Activated T-cell treated with anti-CD3 and anti-CD28 coated beads, Interleukin-2, amount 50 U/mL, for 1 hour (primary cell): ENCODE measurements around the gene AGXT.
"Not testable (repeated sequence)": the region's sequence is repeated elsewhere in the genome, so short reads cannot be mapped to it uniquely, and the experiment has no call there.

Experiments used
- DNase-seq: peaks from one replicate; pipeline ENCODE4 v3.0.0-alpha.2; 2020

Gene AGXT

DNA sequence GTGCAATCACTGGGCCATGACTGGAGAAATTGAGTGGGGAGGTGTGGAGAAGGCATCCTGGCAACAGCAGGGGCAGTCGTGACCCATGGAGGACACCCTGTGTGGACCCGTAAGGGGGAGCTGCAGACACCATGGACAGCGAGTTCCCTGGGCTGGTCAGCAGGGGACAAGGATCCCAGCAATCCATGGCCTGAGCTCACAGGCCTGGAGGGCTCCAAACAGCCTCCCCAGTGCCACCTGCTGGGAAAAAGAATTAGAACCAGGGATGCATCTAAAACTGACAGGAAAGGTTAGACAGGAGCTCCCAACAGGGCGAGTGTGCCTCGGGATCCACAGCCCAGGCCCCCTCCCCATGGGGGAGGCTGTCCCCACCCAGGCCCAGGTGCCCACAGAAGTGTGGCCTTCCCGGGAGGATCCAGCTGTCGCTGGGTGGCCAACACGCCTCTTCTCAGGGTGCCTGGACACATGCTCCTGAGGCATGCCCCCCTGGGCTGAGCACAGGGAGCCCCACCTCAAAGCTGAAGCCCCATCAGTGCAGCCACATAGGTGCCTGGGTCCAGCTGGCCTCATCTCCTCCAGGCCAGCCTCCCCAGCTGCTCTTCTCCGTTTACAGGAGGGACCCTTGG is 28.1 kb upstream of the AGXT start:
- no peak for DNase-seq

DNA sequence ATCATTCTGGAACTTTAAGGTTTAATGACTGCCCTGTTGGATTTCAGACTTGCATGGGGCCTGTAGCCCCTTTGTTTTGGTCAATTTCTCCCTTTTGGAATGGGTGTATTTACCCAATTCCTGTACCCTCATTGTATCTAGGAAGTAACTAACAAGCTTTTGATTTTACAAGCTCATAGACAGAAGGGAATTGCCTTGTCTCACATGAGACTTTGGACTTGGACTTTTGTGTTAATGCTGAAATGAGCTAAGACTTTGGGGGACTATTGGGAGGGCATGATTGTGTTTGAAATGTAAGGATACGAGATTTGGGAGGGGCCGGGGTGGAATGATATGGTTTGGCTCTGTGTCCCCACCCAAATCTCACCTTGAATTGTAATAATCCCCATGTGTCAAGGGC is 22.3 kb upstream of the AGXT start:
- not testable (repeated sequence) for DNase-seq

DNA sequence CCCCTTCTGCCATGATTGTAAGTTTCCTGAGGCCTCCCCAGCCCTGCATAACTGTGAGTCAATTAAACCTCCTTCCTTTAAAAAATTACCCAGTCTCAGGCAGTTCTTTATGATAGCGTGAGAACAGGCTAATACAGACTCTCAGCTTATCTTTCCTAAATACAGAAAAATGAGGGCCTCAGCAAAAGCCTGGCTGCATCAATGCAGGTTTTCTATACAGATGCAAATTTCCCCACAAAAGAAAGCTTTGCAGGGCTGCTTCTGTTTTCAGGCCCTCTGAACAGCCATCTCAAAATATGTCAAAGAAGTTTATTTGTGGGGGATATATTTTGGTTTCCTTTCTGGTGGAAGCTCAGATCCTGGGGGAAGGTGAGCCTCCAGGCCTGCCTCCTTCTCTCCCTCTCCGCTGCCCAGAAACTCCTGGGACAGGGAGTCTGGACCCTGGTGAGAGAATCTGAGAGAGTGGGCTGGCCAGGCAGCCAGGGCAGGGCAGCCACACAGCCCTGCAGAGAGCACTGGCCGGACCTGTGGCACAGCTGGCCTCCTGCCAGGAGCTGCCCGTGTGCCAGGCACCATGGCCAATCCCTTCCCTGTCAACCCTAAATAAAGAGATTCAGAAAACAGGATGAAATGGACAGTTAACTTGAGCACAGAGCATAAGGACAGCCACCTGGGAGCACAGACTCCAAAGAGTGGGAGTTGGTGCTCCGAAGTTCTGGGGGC is 21.6 kb upstream of the AGXT start:
- DNase-seq: no peak

DNA sequence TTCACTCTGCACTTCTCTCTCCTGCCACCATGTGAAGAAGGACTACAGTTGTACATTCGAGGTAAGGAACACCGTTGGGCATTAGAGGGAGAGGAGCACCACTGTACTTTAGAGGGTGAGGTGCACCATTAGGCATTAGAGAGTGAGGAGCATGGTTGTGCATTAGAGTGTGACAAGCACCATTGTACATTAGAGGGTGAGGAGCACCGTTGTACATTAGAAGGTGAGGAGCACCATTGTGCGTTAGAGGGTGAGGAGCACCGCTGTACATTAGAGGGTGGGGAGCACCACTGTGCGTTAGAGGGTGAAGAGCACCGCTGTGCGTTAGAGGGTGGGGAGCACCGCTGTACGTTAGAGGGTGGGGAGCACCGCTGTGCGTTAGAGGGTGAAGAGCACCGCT is 20.8 kb upstream of the AGXT start:
- no peak for DNase-seq

DNA sequence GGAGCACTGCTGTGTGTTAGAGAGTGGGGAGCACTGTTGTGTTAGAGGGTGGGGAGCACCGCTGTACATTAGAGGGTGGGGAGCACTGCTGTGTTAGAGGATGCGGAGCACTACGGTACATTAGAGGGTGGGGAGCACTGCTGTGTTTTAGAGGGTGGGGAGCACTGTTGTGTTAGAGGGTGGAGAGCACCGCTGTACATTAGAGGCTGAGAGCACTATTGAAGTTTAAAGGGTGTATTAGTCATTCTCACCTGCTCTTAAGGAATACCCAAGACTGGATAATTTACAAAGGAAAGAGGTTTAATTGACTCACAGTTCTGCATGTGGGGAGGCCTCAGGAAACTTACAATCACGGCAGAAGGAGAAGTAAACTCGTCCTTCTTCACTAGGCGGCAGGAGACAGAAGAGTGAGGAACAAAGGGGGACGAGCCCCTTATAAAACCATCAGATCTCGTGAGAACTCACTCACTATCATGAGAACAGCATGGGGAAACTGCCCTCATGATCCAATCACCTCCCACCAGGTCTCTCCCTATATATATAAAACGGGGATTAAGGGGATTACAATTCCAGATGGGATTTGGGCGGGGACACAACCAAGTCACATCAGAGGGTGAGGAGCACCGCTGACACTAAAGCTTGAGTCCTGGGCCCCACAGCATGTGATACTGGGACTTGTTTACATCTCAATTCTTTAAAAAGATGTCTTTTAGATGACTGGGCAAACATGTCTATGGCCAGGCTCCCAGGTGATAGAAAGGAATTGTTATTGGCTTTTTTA is 19.5 kb upstream of the AGXT start:
- DNase-seq: no peak

DNA sequence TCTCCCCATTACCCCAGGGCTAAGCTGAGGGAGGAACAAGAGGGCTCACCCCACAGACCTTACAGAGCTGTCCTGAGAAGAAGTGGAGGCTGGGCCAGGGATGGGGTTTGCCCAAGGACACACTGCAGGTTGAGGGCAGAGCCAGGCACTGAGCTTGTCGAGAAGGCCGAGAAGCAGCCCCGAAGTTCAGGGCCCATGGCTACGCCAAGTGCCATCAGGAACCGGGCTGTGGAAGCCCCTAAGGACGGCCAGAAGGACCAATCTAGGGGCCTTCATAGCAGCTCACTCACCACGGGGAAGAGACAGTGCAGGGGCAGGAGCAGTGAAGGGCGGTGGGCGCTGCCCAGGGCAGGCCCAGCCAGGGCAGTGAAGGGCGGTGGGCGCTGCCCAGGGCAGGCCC is 18.6 kb upstream of the AGXT start:
- DNase-seq: no peak

DNA sequence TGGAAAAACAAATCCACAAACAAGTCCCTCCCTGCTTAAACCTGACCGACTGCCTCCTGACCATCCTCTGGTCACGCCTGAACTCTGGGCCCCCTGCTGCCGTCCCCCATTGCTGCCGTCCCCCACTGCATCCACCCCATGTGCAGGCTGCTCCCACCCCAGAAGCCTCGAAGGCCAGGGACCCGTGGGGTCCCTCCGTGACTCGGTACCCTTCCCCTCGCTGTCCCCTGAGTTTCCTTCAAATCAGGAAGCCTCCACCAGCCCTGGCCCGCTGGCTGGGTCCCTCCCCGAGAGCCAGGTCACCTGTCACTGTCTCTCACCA is 17.9 kb upstream of the AGXT start:
- no peak for DNase-seq

DNA sequence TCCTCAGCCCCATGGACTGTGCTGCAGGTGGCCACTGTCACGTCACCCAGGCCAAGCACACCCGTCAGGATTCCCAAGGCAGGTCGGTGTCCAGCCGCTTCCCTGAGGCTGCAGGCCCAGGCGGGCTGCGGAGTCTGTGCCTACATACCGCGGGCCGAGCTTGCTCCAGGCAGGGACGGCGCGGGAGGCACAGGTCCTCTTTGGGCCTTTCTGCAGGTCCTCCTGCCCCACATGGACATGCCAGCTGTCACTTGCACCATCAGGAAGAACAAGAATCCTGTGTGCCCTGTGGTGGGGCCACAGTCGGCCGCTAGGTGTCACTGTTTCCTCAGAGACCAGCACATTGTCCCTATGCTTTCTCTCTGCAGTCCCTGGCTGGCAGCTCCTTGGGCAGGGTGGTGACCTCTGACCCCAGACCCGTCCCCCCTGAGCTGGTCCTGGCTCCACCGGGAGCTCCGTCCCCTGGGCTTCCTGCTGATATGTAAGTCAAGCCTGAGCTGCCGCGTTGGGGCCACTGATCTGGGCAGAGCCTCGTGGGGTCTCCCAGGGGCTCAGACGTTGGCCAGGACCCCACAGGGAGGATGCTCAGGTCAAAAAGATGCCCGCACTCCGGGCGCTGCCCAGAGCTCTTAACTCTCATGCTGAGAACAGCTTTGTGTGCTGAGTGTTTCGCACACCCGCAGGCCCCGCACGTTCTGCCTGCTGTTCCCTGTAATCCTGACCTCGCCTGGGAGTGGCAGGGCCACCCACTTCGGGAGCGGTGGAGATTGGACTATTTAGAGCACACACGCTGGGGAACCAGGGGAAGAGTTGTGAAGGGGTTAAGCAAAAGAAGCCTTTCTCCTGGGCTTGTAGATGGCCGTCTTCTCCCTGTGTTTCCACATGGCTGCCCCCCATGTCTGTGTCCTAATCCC is 17.3 kb upstream of the AGXT start:
- peak; percentile 87 for DNase-seq

DNA sequence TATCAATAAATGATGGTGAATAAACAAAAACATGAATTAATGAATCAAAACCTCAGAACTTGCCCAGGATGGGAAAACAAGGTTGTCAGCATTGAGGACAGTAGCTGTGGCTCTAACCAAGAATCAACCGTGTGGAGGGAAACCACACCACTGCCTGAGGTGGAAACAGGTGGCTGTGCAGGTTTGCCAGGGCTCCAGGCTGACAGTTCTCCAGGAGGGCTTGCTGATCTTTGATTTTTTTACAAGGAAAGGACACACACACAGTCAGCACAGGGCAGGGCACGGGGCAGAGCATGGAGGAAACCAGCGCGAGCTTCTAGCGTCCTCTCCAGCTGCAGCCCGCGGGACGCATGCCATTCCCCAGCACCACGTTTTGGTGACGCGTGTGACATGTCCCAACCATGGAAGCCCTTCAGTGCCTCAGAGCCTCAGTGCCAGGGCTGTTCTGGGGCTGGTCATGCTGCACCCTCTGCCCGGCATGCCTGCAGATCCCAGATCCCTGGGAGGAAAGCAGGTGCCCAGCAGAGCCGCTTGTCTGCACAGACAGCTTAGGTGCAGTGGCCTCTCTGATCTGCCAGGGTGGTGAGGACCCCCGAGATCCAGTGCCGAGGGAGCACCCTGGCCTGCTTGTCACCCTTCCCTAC is 15.8 kb upstream of the AGXT start:
- peak; percentile 5 for DNase-seq

DNA sequence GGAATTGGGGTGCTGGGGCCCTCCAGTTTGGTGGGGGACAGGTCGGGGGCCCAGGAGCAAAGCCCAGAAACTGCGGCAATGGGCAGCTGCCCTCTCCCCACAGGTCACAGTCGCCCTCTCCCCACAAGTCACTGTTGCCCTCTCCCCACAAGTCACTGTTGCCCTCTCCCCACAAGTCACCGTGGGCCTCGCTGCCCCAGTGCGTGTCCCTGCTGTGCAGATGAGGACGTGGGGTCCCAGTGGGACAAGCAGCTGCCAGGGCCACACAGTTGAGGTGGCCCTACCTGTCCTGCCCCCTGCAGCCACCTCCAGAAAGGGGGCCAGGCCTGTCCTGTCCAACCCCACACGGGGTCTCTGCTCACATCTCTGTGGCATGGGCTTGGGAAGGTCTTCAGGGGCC is 13.0 kb upstream of the AGXT start:
- DNase-seq: peak; percentile 14

DNA sequence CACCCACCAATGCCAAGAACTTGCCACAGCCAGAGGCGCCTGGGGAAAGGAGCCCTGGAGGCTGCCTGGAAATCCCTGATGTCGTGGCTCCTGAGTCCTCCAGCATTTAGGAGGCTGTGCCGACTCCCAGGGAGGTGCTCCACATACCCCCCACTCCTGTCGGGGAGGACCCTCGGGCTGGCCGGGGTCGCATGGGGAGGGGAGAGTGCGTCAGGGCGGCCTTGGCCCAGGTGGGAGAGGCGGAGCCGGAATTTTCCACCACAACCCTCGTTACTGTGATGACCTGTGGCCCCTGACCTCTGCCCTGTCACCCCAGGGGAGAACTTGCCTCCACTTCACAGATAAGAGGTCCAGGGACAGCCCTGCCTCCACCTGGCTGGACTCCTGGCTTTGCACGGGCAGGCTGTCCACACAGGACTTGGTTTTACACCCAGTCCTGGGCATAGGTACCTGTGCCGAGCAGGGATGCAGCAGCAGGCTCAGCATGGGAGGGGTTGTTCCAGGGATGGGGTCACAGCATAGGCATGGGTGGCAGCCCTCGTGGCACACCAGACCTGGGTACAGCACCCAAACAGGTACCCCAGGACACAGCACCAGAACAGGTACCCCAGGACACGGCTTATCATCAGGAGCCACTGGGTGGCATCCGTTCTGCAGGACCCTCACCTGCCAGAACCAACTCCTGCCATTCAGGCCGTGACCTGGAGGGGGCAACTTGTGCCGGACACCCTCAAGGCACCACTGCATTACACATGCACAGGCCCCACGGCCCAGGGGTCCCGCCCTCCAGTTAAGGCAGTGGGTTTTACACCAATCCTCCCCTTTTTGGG is 12.3 kb upstream of the AGXT start:
- DNase-seq: peak; percentile 5

DNA sequence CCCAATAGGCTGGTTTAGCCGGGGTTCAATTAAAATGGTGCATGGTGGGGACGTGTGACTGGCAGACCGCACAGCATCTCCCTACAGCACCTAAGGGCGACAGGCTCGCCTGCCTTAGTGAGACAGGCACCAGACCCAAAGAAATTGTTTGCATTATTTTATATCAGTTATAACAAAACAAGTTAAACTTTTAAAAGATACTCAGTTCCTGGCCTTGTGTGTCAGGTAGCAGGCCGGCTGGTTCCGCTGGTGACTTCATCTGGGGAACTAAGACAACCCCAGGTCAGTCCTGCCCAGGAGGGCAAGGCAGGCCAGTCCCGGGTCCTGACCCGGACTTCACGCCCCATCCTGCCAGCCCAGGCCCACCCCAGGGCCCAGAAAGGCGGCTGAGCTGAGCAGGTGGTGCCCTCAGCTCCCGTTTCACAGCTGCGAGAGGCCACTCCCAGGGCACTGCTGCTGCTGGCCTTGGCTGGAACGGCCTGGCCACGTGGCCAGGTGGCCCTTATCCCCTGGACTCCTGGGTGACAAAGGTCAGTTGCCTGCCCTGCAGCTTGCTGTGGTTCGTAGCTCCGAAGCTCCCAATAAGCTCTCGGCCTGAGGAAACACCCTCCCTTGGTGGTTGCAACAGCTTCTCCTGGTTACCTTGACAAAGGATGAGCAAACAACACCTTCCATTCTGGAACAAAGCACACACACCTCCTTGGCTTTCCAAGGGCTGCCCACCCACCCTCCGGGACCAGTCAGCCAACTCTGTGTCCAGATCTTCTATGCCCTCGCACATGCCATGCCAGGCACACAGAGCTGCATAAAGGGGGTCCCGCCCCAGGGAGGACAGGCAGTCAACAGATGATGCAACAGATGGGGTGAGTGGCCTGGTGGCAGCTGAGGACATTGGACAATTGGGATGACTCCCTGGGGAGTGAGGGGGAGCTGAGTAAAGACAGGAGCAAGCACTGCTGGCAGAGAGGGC is 11.3 kb upstream of the AGXT start:
- no peak for DNase-seq

DNA sequence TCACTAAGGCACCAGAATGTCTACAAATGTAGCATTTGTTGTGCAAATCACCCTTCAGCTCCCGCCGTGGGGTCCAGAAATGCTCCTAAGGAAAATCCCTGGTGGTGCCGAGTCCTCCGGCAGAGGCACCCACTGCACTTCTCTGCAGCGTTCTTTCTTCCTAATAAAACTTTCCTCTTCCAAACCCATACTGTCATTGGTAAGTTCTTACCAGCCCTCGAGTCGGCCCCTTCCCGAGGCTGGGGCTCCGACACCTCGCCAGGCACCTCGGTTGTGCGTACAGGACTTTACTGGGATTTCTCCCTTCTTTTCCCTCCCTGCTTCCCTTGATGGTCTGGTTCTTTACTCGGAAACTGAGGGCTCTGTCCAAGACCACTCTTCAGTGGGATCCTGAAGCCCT is 10.3 kb upstream of the AGXT start:
- DNase-seq: no peak

DNA sequence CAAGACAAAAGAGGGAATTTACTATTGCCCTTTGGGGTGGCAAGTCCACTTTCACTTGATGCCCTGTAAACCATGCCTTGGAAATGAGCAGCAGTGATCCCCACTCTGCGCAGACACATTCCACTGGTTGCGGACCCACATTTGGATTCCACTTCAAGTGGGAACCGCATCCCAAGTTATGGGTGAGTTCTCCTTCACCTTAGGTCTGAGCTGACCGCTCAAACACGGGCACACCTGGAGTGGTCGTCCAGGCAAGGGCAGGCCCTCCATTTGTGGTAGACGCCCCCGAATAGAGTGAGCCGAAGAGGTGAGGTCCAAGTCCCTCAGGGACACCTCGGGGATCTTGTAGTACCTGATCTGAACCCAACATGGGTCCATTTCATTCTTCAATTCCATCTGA is 9.8 kb upstream of the AGXT start:
- DNase-seq: no peak

DNA sequence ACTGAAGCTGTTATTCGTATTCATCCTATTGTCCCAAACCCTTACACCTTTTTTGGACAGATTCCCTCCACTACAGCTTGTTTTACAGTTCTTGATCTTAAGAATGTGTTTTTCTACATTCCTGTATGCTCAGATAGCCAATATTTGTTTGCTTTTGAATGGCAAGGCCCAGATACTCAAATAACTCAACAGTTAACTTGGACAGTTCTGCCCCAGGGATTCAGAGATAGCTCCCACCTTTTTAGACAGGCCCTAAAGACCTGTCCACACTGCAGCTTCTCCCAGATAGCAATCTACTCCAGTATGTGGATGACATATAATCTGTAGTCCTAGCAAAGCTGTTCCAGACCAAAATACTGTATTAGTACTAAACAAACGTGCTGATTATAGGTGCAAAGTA is 7.1 kb upstream of the AGXT start:
- no peak for DNase-seq

DNA sequence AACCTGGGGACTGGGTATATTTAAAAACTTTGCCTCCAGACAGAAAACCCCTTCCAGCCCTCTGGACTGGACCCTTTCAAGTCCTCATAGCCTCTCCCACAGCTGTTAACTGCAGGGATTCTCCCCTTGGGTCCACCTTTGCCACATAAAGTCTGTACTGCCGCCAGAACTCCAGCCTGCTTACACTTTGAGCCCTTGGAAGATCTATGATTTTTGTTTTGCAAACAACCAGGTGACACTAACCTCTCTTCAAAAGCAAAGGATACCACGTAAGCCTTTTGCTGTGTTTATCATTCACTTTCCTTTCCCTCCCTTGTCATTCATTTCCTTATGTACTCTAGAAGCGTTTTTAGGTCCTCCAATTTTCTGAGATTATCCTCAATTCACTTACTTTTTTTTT is 4.1 kb upstream of the AGXT start:
- no peak for DNase-seq

DNA sequence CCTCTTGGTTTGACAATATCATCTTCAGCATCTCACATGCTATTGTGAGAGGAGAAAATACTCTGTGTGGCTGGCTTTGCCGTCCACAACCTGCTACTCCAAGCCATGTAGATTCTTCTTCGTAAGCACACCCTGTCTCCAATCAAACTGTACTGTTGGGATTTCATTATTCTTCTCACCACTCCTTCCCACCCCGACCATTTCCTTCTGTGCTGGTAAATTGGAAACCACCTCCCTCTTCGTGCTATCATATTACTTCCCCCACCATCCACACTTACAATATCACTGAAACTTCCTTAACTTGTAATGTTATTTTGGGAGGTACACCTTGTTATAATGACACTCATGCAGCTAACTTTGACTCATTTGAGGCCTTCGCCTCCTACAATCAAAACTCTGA is 3.2 kb upstream of the AGXT start:
- no peak for DNase-seq

DNA sequence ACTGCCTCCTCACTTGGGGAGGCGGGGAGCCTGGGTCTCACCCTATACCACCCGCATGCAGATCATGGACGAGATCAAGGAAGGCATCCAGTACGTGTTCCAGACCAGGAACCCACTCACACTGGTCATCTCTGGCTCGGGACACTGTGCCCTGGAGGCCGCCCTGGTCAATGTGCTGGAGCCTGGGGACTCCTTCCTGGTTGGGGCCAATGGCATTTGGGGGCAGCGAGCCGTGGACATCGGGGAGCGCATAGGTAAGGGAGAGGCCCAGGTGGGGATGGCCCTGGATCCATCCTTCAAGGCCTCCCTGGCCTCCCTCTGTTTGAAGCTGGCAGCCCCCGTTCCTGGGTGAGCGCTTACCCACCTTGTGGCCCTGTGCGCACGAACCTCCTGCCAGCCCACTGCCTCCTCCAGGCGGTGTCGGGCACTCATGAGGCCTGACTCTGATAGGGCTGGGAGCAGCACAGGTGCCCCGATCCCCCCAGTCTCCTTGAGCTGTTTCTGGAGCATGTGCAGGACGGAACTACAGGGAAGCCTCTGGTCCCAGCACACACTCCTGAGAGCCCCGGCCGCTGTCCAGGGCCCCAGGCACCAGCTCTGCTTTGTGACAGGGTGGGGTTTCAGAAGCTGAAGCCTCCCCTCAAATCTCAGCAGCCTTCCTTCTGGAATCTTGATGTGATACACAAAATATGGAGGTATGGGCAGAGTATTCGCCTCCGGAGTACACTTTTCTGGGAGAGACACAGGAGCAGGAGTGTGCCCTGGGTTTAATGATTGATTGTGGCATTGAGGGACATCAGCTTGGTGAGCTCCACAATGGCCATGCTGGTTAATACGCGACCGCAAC is 708 bp downstream of the AGXT start:
- peak; percentile 2 for DNase-seq
